GM21367 (cell line): ENCODE measurements around the gene DENND4B.

ENCODE experiments used
- ATAC-seq: cut with Tn5 transposase; IDR thresholded peaks from one replicate; pipeline ENCODE4 v1.9.1; 2021; ENCODE audit not compliant: unreplicated experiment

The DENND4B gene

DNA sequence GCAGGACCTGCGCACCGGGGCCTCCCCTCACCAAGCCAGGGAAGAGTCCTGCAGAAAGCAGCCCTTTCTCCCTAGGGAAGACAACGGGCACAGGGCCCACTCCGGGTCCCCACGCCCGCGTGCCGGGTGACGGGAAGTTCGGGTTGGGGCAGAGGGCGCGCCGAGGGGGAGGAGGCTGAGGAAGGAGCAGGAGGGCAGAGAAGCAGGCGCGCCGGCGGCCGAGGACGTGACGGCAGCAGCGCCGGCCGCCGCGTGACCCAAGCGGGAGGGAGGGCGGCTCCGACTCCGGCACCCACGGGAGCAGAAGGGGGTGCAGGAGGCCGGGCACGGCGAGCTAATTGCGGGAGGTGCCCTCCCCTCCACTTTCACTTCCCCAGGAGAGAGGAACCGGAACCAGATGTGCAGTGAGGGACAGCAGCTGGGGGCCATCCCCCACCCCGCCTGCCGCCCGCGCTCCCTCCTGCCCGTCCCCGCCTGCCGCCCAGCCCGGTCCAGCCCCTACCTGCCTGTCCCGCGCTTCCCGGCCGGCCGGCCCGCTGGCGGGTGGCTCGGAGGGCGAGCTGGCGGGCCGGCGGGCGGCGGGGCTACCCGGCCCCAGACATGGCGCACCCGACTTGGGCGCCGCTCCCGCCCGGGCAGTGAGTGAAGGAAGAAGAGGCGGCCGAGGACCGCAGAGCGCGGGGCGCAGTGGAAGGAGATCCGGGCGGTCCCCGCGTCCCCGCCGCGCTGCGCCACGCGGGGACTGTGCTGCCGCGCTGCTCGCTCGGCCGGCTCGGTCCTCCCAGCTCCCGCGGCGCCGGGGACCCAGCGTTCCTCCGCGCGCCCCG, 510 bp downstream of the DENND4B start:
- ATAC-seq = peak; percentile 49

DNA sequence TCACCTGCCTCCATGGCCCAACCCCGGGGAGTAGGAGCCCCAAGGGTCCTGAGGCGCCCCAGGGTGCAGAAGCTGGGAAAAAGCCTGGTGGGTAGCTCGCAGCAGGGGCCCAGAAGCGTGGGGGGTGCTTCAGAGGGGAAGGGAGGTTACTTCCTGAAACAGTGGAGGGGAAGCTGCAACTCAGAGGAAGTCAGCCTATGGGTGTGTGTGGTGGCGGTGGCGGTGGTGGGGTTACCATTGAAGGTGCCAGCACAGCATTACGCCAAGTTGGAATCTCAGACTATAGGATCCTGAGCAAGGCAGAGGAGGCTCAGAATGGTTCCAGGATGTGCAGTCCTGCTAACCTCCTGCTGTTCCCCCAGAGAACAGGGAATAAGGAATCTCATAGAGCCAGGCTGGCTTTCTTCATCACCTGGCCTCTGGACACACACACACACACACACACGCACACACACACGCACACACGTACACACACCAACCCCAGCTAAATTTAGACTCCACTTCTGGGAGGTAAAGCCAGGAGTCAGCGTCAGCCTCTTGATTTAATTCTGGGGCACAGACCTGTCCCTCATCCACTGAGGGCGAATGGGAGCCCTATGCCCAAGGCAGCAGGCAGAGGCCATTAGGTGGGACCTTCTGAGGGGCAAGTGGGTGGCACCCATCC, 1.3 kb downstream of the DENND4B start:
- ATAC-seq = no peak

DNA sequence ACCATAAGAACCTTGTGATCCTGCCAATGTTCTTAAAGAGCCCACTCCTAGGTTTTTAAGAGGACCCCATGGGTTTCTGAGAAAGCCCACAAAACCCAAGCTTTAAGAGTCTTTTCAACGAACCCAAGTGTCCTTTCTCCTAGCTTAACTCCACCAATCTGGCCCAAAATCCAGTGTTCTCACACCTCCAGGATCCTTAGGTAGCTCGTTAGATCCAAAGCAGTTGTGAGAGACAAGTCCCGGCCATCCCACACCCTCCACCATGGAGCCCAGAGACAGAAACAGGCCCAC, 1.7 kb downstream of the DENND4B start:
- ATAC-seq = no peak

DNA sequence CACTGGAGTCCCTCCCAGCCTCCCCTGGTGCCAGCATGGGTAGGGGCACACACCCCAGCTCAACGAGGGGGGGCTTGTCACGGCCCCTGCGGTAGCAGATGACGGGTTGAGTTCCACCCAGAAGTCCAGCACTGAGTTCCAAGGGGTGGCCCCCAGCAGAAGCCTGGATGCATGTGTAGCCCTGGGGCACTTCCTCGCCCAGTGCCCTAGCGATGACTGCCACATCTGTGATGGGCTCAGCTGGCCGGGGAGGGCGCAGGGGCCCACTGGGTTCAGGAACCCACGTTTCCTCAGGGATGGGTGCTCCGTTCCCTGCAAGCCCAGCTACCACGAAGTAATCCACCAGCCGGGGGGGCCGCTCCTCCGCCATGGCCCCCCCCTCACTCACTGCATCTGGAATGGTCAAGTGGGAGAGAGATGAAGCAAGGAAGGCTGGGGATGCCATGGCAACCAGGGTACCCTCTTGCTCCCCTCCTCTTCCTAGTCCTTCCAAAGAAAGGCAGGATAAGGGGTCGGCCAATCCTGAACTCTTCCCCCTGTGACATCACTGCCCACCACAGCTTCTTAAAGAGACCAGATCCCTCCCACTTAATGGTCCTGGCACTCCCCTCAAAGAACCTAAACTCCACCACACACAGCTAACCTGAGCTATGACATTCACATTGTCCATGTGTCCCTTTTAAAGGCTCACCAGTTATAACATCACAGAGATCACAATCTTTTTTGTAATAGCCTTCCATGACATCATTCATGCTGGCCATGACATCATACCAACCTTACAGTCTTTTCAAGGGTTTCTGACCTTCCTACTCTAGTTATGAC, 2.3 kb downstream of the DENND4B start:
- no peak for ATAC-seq

DNA sequence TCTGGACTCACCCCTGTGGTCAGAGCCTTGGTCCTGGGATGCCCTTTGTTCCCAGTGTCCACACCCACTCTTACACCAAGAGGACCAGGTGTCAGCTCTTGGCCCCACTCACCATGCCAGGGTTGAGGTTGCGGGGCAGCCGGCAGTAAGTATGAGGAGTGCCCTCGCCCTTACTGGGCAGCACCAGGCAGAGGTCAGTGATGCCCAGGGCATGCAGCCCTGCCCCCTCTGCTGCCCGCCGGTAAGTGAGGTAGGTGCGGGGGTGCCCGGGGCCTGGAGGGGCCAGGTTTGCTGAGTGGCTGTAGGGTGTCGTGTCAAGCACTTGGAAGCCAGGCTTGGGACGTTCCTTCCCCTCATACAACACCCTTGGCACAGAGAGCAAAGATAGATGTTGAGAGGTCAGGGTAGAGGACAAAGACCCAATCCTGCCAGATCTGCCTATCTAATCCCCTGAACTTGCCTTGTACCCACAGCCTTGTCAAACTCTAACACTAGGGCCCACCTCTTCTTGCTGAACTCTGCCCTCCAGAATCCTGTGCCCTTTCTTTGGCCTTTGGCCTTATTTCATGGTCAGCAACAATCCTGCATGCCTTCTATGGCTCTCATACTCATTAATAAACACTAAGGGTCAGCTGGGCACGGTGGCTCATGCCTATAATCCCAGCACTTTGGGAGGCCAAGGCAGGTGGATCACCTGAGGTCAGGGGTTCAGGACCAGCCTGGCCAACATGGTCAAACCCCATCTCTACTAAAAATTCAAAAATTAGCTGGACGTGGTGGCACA, 3.6 kb downstream of the DENND4B start:
- ATAC-seq = no peak

DNA sequence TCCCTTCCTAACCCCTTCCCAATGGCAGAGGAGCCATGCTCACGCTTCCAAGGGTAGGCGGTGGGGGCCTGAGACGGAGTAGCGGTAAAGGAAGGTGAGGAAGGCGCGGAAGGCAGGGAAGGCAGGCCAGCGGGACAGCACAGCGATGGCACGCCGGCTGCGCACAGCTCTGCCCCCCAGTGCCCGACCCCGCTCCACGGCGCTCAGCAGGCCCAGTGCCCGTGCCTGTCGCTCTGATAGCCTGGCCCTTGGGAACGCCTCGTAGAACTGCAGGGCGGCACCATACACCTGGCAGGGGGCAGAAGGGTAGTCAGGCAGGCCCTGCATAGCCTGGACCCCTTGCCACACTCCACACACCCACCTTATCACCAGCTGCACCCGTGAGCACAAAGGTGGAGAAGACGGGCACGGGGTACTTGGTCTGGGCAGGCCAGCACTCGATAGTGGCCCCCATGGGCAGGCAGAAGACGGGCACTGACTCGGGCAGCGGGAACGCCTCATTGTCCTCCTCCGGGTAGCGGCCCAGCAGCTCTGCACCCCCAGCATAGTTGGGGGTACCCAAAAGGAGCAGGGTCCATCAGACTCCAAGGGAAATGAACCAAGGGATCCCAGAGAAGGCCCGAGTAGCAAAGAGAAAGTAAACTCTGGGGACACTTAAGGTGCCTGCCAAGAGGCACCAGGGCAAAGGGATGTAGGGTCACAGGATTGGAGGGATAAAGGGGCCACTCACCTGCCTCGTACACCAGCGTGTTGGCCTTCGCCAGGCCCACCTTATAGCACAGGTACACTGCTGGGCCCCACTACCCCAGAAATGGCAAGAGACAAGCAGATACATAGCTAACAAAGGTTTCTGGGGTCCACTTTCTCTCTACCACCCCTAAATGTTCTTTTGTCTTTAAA, 4.4 kb downstream of the DENND4B start:
- no peak for ATAC-seq

DNA sequence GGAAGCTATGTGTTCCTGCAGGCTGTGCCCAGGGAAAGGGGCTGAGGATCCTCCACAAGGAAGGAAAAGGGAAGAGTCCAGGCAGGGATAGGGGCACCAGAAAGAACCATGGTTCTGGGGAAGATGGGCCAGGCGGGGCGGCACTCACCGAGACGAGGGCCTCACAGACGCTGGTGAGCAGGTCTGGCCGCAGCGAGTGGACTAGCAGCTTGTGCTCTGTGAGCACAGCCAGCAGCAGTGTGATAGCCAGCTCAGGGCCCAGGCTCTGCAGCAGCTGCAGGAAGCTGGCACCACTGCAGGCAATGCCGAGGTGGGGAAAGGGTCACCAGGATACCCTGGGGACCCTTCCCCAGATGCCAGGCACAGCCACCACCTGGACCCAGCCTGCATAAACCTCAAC, 5.8 kb downstream of the DENND4B start:
- ATAC-seq = no peak

DNA sequence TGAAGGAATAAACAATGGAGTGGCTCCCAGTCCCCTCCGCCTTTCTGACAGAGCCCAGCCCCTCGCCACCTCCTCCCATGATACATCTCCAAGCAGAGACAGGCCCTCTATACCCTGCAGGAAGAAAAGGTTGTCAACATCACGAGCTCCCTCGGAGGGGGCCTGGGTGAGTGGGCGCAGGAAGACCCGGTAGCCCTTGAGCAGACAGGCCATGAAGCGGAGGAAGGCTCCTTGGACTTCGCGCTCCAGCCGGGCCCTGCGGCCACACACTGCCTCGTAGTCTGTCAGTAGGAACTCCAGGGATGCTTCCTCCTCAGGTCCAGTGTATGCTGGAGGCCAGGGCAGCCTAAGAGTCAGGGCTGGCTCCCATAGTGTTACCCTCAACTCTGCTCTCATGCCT, 7.0 kb downstream of the DENND4B start:
- no peak for ATAC-seq

DNA sequence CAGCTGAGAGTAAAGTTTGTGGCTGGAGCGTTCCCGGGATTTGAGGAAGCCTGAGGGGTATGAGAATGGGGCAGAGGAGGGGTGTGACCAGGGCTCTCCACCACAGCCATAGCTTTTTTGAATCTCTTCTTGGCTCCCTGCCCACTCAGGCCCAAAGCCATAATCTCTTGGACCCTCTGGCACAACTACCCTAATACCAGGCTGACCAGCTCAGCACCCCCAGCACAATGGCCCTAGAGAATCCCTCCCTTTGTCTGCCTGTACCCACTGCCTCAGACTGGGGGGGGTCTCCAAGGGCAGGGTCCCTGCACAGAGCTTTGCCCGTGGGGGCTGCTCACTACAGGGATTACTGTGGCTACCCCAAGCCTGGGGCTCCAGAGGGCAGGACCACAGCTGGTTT, 7.5 kb downstream of the DENND4B start:
- no peak for ATAC-seq

DNA sequence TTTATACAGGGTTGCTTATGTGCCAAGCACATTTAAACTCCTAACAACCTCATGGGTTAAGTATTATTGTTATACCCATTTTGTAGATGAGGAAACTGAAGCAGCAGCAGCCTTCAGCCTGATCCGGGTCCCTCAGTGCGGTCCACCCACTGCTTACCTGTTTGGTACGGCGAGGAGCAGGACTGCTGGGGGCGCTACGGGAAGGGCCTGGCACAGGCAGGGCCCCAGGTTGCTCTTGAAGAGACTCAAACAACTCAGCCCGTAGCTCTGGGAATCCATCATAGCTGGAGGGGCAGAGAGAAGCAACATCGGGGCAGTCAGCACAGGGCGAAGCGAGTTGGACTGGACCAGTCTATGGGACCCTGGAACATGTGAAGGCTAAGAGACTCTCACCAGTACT, 9.2 kb downstream of the DENND4B start:
- no peak for ATAC-seq

DNA sequence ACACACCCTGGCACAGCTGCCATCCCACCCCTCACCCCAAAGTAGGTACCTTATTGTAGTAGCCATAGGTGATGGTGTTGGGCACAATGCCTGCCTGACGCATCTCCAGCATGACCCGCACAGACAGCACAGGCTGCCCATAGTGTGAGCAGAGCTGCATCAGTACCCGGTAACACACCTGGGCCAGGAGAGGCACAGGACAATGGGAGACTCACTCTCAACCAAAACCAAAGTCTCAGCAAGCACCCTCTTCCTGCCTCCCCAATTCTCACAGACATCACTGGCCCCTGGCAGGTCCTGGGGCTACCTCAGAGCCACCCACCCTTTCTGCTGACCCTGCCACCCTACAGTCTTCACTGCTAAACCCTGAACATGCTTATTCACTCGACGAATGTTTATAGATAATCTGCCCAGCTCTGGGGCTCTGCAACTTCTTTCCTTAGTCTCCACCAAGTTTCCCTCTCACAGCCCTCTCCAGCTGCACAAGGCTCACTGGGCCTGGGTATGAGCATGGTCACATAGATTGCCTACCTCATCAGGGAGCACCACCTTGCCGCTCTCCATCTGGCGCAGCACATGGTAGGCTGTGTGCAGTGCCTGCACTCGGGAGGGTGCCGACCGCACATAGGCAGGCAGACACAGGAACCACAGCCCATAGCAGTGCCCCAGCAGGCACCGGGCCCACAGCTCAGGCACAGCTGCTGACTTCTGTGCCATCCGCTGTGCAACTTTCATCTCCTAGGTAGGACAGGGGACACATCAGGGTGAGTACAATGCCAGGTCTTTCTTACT, 10.3 kb downstream of the DENND4B start:
- ATAC-seq = no peak

DNA sequence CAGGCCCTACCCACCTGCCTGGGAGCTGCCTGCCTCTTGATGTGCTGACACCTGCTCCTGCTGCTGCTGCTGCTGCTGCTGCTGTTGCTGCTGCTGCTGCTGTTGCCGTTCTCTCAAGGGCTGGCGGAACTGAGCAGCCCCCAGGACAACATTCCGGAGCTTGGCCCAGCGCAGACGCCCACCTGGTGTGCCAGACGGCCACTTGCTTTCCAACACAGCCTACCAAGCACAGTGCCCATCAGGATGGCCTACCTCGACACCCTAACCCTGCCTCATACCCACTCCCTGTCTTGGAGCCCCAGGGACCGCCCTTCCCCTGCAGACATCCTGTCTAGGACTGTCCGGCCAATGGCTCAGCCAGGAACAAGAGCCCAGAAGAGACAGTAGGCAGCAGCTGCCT, 11.8 kb downstream of the DENND4B start:
- no peak for ATAC-seq

DNA sequence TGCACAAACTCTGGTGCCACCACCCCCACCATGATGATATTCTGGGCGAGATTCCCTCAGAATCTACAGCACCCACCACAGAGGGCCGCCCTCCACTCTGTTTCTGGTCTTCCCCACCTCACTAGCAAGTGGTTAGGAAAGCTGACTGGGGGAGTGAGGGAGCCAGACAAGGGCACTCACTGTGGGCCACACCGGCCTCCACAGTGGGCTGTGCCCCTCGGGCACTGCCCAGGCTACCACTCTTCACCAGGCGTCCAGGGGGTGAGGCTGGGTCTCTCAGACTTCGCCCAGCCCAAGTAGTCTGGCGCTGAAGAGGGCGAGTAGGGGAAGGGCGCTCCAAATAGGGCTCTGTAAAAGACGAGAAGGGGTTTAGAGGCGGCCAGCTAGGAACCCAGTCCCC, 12.6 kb downstream of the DENND4B start:
- ATAC-seq = no peak

DNA sequence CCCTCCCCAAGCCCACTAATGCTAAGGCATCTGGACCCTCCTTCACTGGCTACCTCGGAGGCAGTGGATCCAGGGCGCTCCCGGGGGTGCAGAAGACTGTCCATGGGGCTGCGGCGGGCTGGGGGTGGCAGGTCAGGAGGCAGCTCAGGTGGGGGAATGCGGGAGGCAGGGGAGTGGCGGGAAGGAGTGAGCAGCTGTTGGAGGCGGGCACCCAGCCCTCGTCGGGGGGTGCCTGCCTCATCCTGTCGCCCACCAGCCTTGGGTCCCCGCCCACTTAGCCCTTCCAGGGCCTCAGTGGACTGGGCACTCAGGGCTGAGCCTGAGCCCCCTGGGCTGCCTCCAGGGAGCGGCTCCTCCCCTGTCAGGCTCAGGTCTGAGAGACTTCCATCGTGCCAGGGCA, 13.1 kb downstream of the DENND4B start:
- ATAC-seq = no peak

DNA sequence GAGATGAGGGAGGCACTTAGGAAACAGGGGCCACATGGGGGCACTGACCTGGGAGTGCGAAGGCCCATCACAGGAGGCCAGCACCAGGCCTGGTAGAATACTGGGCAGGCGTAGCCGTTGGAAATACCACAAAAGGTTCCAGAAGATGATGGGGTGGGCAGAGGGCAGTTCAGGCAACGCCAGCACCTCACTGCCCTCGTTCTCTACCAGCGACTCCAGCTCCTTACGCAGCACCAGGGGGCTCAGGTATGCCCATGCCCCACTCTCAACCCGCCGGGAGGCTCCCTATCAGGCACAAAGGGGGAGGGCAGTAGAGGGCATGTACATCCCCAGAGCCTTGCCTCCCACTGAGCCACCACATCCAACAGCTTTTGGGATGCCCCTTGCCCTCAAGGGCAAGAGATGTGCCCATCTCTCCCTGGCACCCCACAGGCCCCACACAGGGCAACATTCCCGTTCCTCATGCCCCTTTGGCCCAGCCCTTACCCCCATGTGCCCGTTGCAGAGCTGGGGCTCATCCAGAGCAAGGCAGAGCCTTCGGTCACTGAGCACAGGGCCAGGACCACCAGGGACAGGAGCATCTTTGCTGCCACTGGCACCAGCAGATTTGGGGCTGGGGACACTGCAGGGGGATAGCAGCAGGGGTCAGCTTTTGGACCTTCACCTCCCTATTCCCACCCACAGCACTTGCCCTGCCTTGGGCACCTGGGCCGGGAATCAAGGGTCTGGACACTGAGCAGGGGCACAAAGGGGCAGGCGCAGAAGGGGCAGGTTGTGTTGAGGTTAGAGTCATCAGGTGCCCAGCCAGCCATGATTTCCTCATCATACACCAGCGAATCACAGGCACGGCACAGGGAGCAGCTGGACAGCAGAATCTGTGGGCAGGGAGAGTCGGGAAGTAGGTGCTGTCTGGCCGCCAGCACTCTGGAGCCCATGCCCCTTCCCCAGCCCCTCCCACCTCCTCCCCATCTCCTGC, 14.1 kb downstream of the DENND4B start:
- no peak for ATAC-seq

DNA sequence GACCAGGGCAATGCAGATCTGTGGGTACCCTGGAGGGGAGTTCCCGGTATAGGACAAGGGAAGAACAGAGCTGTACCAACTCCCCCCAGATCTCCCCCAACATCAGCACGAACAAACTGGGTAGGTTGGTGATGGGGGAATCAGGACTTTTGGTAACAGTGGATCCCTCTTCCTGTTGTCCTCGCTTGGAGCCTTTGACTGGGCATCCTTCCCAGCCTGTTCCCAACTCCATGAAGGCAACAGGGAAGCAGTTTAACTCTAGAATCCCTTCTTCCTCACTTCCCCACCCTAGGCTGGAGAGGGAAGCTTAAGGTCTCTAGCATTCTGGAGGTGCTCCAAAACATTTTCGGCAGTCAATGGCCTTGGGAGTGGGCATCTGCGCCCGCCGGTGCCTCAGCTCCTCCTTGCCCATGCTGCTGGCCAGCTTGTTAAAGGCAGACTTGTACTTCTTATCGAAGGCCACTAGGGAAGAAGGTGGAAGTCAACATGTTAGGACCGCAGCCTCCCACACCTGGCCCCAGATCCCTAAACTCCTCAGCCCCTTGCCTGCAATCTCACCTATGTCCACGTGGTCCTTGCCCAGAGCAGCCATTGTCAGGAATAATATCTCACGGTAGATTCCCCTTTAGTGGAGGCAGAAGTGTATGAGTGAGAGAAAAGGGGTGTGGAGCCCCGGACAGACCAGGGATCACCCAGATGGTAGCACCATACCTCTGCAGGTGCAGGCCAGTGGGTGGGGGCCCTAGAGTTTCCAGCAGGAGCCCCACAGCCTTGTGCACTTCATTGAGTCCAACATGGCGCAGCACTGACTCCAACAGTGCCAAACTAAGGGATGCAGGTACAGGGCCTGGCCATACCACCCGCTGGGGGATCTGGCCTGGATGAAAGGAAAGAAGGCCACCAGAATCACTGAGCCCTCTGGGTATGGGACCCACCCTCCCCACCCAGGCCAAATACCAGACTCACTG, 16.3 kb downstream of the DENND4B start:
- ATAC-seq = no peak

DNA sequence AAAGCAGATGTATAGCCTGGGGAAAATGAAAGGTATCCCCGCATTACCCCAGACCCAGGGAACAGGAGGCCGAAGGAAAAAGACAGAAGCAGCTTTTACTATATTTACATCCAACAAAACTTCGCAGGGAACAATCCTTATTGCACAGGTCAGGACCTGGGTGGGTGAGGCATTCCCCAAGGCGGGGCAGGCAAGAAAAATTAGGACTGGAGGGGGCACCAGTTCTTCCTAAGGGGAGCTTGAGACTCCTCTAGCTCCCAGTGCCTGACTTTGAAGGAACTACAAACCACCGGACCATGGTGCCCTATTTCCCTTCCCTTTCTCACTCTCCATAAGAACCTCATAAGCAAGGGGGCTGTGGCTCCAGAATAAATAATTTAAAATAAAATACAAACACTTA, 17.1 kb downstream of the DENND4B start:
- no peak for ATAC-seq
